ENCODE data around the gene CES1. TPM values are rescaled to one million over a fixed set of nuclear protein-coding genes. Genes with fewer than 3 reads are reported as not detected.
"Not testable (repeated sequence)": the region's sequence is repeated elsewhere in the genome, so short reads cannot be mapped to it uniquely, and the experiment has no call there.

Gene CES1
- total RNA-seq, 4 donors from 2014 or later = 0.76 to 9.5 (median 2.6) TPM

- H3K4me3 ChIP-seq (ENCODE audit: low read depth, poor library complexity, severe bottlenecking); intact Hi-C loops (cut with DNase I; ENCODE audit: low total_unique reads): not testable (repeated sequence)
- WGBS, 2 donors = 30% methylated on average over 2 of the region's 7 CpGs; no CpG with 5 or more reads in 1 of the 2 donors
- DNase-seq (ENCODE audit: low spot score in 2 of 2) = peak in 1 of 2 donors; percentile 77
These were observed 42.7 kb downstream of the CES1 start for GRCh38 chr16:55790240-55790639.

DNA sequence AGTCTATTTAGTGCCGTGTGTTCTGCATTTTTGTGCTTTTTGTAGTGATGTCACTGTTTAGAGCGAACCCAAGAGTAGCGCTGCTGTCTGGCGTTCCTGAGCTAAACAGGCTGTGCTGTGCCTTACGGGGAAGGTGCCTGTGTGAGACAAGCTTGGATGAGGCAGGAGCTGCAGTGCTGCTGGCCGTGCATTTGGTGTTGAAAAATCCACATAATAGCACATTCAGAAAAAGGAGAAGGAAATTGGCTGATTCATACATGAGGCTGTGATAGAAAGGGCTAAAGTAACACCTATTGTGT, 50.2 kb downstream of the CES1 start:
- H3K4me3 ChIP-seq (ENCODE audit: low read depth, poor library complexity, severe bottlenecking); DNase-seq (ENCODE audit: low spot score in 2 of 2); intact Hi-C loops (cut with DNase I; ENCODE audit: low total_unique reads): not testable (repeated sequence)
- 50 to 71% methylated on average over 1 of the region's 6 CpGs for WGBS, 2 donors

DNA sequence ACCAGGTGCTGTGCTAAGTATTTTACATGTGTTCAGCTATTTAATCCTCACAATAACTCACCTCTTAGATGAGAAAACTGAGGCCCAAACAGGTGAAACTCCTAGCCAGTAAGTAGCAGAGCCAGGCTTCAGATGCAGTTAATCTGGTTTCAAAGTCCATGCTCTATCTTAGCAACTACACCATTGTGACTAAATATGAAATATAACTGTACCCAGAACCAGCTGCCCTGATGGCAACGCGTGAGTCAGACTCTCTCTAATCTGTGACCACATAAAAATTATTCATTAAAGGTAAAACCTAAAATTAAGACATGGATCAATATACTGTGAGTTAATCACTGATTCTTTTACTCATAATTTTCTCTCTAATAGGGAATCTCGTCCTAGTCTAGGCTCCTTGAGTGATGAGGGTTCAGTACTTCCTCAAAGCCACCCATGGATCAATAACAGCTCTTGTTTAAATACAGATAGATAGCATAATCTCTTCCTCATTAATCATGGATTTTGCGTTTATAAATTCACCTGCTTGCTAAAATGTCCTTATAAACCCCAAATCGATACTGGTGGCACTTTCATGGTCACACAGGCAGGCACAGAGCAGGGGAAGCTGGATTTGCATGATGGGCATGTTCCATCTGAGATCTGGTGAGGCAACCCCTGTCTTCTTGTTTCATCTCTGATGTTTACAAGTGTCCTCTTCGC, 50.7 kb downstream of the CES1 start:
- DNase-seq (ENCODE audit: low spot score in 2 of 2); intact Hi-C loops (cut with DNase I; ENCODE audit: low total_unique reads): not testable (repeated sequence)
- WGBS, 2 donors = 68 to 83% methylated on average over 6 of the region's 6 CpGs

DNA sequence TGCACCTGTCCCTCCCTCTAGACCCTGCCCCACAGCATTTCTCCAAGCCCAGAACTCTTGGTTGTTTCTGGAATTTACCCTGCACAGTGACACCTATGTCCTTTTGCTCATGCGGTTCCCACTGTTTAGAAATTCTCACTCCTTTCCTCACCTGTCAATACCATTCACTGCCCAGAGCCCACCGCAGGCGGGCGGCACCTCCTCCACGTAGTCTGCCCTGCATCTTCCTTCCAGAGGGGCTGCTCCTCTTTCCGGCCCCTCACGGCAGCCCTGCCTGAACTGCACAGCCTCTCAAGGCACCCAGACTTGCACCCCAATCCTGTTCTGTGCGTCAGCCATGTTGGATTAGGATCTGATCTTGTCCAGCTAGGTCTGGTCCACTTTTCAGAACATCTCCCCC, 51.4 kb downstream of the CES1 start:
- DNase-seq (ENCODE audit: low spot score in 2 of 2); intact Hi-C loops (cut with DNase I; ENCODE audit: low total_unique reads); H3K4me3 ChIP-seq (ENCODE audit: low read depth, poor library complexity, severe bottlenecking): not testable (repeated sequence)
- WGBS, 2 donors = 88 to 93% methylated on average over 8 of the region's 8 CpGs

More for the DNA sequence above, 50.7 kb downstream of the CES1 start:
- H3K4me3 ChIP-seq (ENCODE audit: low read depth, poor library complexity, severe bottlenecking) = not testable (repeated sequence)

GRCh38 chr16:55780095-55780407, 52.8 kb downstream of the CES1 start:
- DNase-seq (ENCODE audit: low spot score in 2 of 2); intact Hi-C loops (cut with DNase I; ENCODE audit: low total_unique reads); H3K4me3 ChIP-seq (ENCODE audit: low read depth, poor library complexity, severe bottlenecking): not testable (repeated sequence)
- WGBS, 2 donors = 49 to 56% methylated on average over 4 of the region's 4 CpGs

GRCh38 chr16:55779402-55780094, 53.3 kb downstream of the CES1 start:
- no peak for TF ChIP-seq POLR2A (IDR thresholded peaks at IDR 0.05)
- TF ChIP-seq, protein P1, sequence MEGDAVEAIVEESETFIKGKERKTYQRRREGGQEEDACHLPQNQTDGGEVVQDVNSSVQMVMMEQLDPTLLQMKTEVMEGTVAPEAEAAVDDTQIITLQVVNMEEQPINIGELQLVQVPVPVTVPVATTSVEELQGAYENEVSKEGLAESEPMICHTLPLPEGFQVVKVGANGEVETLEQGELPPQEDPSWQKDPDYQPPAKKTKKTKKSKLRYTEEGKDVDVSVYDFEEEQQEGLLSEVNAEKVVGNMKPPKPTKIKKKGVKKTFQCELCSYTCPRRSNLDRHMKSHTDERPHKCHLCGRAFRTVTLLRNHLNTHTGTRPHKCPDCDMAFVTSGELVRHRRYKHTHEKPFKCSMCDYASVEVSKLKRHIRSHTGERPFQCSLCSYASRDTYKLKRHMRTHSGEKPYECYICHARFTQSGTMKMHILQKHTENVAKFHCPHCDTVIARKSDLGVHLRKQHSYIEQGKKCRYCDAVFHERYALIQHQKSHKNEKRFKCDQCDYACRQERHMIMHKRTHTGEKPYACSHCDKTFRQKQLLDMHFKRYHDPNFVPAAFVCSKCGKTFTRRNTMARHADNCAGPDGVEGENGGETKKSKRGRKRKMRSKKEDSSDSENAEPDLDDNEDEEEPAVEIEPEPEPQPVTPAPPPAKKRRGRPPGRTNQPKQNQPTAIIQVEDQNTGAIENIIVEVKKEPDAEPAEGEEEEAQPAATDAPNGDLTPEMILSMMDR (IDR thresholded peaks at IDR 0.05) = no peak
- intact Hi-C loops (cut with DNase I; ENCODE audit: low total_unique reads) = loop anchor here (10.0 kb wide), 1 partner anchor 1235 kb away; no protein-coding TSS in a partner anchor
- 73 to 80% methylated on average over 7 of the region's 7 CpGs for WGBS, 2 donors
- no peak for DNase-seq (ENCODE audit: low spot score in 2 of 2)
- H3K4me3 ChIP-seq (ENCODE audit: low read depth, poor library complexity, severe bottlenecking) = no peak overlapping the region

DNA sequence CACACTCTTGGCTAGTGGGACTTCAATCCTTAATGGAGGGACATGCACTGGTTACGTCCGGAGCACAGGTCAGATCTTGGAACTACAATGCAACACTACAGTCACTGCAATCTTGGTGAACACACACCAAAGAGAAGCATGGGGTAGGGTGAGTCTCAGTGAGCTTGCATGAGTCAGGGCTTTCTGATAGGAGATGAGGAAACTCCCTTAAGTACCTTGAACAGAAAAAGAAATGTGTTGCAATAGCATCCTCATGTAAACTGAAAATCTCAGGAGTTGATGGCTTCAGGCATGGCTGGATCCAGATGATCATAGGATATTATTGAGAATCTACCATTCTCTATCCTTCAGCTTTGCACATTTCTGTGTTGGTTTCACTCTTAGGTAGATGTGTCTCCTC, 54.1 kb downstream of the CES1 start:
- TF ChIP-seq, protein P1 (IDR thresholded peaks at IDR 0.05) = no peak
- TF ChIP-seq POLR2A (IDR thresholded peaks at IDR 0.05) = no peak
- intact Hi-C loops (cut with DNase I; ENCODE audit: low total_unique reads) = loop anchor here (10.0 kb wide), 1 partner anchor 1234 kb away; no protein-coding TSS in a partner anchor
- no peak for DNase-seq (ENCODE audit: low spot score in 2 of 2)
- WGBS, 2 donors = 100% methylated on average over 2 of the region's 2 CpGs
- H3K4me3 ChIP-seq (ENCODE audit: low read depth, poor library complexity, severe bottlenecking) = no peak overlapping the region

DNA sequence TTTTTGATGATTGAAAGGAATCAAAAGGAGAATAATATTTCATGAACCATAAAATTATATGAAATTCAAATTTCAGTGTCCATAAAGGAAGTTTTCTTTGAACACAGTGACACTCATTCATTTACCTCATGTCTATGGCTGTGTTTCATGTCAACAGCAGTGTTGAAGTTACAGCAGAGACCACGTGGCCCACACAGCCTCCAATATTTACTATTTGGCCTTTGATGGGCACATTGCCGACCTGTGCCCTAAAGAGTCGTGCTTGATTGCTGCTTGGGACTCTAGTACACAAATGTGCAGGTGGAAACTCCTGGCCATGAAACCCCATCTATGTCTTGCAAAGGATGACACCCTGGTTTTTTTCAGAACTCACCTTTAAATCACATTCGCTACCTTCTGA, 57.0 kb downstream of the CES1 start:
- no peak for DNase-seq (ENCODE audit: low spot score in 2 of 2)
- intact Hi-C loops (cut with DNase I; ENCODE audit: low total_unique reads) = loop anchor here (10.0 kb wide), 1 partner anchor 1231 kb away; no protein-coding TSS in a partner anchor
- 76 to 77% methylated on average over 4 of the region's 4 CpGs for WGBS, 2 donors
- H3K4me3 ChIP-seq (ENCODE audit: low read depth, poor library complexity, severe bottlenecking) = no peak overlapping the region
- TF ChIP-seq POLR2A (IDR thresholded peaks at IDR 0.05) = no peak
- TF ChIP-seq, protein P1 (IDR thresholded peaks at IDR 0.05) = no peak
